GM18526 (cell line): ENCODE data around the gene SLCO2A1.

Experiments
- POLR2A ChIP-seq: IDR thresholded peaks from 3 replicates; pipeline ENCODE4 v1.6.1; 2011; ENCODE audit not compliant: insufficient read length; ENCODE audit errors: extremely low read depth

Gene SLCO2A1

DNA sequence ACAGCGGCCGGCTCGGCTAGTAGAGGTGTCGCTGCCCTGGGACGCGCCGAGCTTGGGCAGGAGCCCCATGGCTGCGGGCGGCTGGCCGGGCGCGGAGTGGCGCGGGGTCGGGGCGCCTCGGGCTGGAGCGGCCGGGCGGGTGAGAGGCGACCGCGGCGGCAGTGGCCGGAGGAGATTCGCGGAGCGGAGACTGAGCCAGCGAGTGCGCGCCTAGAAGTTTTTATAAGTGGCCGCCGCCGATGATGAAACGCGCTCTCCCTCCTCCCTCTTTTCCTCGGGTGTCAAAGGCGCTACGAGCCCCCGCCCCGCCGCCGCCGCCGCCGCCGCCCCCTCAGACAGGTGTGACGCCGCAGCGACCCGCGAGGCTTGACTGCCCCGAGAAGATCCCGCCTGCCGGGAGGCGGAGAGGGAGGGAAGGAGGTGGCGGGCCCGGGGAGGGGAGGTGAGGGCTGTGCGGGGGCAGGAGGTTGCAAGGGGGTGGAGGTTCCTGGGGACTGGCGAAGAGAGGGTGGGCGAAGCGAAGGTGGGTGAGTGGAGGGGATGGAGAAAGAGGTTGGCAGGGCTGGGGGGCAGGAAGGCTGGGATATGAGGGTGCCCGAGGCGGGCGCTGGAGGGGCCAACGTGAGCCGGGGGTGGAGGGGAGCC lies at the start of gene SLCO2A1:
Gene SLCO2A1 (minus strand): TSS at position 192 of the 645 bp plus-strand sequence. CDS start 123 bp downstream, at position 69.
- no peak for TF ChIP-seq POLR2A

GRCh38 chr3:134079111-134079547 lies 49.4 kb upstream of the SLCO2A1 start:
- no peak for TF ChIP-seq POLR2A

DNA sequence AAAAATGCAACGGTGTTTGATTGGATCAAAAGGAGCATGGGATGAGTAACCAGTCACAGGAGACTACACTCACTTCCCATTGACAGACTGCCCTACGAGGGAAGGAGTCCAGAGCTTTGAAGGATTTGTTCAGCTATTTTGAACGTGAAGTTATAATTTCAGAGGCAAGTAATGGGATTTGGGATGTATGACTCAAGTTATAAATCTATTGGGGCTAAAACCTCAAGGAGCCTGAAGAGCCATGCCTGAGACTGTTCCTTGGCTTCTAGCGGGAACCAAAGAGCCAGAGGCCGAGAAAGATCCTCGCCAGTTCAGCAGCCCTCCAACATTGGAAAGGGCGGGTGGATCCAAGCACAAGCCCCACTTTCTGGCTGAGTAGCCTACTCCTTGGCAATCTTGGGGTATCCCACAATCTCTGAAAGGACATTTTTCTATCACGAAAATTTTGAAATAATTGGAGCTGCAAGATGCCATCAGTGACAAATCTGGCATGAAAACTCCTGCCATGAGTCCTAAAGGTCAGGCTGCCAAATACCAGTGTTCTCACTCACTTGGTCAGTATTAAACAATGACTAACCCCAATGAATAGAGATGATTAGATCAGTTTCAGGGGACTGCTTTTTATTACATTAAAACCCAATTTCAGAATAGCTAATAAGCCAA lies 48.6 kb upstream of the SLCO2A1 start:
- TF ChIP-seq POLR2A = no peak

GRCh38 chr3:134077649-134078161 lies 48.0 kb upstream of the SLCO2A1 start:
- no peak for TF ChIP-seq POLR2A

DNA sequence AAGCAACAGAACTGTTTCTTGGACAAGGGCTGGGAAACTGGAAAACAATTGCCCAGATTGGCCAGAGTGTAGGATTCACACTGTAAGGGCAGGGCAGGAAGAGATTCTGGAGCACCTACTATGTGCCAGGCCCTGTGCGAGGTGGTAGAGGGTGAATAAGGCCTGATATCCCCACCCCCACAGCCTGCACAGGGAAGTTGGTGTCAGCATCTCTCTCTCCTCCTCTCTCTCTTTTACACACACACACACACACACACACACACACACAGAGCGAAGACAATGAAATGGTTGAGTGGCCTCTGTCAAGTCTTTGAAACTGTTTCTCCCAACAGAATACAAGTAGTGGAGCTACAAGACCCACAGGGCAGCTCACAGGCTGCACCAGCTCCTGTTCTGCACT lies 47.1 kb upstream of the SLCO2A1 start:
- TF ChIP-seq POLR2A = no peak

- TF ChIP-seq POLR2A = no peak
Observed at GRCh38 chr3:134075846-134076245, 46.1 kb upstream of the SLCO2A1 start.

DNA sequence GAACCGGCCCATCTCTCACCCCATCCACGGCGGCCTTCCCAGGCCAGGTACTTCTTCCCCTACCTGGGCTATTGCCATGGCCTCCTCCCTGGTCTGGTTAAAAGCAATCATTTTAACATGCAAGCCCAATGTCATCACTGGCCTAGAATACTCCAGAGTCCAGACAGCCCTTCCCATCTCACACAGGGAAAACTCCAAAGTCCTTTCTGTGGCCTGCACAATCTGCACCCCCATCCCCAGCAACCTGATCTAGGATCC lies 45.8 kb upstream of the SLCO2A1 start:
- no peak for TF ChIP-seq POLR2A

GRCh38 chr3:134074790-134075567 lies 45.3 kb upstream of the SLCO2A1 start:
- no peak for TF ChIP-seq POLR2A

GRCh38 chr3:134074001-134074789 lies 44.5 kb upstream of the SLCO2A1 start:
- no peak for TF ChIP-seq POLR2A

DNA sequence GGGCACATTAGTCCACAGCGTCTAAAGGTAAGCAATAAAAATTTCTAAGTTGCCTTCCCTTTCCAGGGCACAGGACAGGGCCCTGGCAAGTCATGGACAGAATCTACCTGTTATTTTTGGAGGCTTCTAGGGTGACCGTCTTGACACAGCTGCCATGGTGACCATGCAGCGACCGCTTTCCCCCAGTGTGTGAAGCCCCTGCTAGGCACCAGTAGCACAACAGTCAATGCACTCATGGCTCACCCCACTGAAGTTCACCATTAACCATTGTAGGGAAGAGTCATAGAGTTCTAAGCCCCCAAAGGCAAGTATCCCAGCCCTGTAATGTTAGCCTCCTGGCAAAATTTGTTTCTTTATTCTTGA lies 43.8 kb upstream of the SLCO2A1 start:
- TF ChIP-seq POLR2A = no peak

- no peak for TF ChIP-seq POLR2A
Observed at GRCh38 chr3:134072881-134073582, 43.3 kb upstream of the SLCO2A1 start.

DNA sequence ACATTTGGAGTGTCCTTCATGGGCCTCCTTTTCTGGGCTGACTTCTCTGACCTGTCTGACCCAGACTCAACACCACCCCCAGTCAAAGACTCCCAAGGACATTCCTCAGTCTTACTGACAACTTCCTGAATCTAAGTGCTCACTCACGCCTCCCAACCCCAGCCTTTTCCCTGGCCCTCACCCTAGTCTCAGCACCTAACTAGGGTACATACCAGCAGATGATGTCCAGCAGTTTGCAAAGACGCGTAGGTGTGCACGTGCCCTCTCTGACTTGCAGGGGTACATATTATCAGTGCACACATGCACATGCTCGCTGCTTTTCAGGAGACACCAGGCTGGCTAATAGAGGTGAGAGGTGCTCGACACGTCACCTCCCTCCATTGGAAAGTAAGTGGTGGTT lies 38.7 kb upstream of the SLCO2A1 start:
- no peak for TF ChIP-seq POLR2A

GRCh38 chr3:134067531-134068161 lies 37.9 kb upstream of the SLCO2A1 start:
- no peak for TF ChIP-seq POLR2A
